ENCODE measurements around the gene OBSCN.

OBSCN gene

DNA sequence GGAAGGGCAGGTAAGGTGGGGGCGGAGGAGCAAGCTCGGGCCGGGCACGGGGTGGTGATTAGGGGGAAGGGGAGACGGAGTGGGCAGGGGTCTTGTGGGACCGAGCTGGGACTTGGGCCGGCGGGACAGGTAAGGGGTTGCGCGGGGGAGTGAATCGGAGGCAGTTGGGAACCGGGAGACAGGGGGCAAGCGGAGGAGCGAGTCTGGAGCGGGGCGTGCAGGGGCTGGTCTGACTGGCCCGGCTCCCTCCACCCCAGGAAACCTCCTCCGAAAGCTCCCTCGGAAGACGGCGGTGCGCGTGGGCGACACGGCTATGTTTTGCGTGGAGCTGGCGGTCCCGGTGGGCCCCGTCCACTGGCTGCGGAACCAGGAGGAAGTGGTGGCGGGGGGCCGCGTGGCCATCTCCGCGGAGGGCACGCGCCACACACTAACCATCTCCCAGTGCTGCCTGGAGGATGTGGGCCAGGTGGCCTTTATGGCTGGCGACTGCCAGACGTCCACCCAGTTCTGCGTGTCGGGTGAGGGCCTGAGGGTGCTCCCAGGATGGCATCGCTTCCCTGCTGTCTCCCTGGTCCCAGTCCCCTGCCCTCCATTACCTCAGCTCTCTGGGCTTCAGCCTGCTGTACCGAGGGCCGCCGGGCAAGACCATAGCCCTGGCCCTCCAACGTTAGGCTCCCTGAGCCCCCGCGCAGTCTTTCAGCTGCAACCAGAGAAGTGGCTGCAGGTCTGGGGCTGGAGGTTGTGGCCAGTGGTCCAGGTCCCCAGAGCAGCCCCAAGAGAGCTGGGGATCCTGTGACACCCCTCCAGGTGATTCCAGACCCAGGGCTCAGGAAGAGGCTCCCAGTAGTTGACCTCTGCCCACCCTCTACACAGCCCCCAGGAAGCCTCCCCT lies 6.3 kb downstream of the OBSCN start:
- H3K27ac ChIP-seq = peak overlapping the region; percentile 88
- TF ChIP-seq, protein P1, sequence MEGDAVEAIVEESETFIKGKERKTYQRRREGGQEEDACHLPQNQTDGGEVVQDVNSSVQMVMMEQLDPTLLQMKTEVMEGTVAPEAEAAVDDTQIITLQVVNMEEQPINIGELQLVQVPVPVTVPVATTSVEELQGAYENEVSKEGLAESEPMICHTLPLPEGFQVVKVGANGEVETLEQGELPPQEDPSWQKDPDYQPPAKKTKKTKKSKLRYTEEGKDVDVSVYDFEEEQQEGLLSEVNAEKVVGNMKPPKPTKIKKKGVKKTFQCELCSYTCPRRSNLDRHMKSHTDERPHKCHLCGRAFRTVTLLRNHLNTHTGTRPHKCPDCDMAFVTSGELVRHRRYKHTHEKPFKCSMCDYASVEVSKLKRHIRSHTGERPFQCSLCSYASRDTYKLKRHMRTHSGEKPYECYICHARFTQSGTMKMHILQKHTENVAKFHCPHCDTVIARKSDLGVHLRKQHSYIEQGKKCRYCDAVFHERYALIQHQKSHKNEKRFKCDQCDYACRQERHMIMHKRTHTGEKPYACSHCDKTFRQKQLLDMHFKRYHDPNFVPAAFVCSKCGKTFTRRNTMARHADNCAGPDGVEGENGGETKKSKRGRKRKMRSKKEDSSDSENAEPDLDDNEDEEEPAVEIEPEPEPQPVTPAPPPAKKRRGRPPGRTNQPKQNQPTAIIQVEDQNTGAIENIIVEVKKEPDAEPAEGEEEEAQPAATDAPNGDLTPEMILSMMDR (conservative IDR thresholded peaks at IDR 0.05; ENCODE audit: low read depth) = no peak
- ChIA-PET CTCF (interaction anchor here (0.5 to 2.3 kb wide), 5 partner anchors 11 to 466 kb away, joined by 3 to 9 read pairs (median 4); no protein-coding TSS in a partner anchor), POLR2A (ENCODE audit: low non-redundant PET) (interaction anchor here (0.7 kb wide), 1 partner anchor 199 kb away, joined by 4 read pairs; no protein-coding TSS in a partner anchor)
- DNase-seq (ENCODE audit: low spot score) = no peak

DNA sequence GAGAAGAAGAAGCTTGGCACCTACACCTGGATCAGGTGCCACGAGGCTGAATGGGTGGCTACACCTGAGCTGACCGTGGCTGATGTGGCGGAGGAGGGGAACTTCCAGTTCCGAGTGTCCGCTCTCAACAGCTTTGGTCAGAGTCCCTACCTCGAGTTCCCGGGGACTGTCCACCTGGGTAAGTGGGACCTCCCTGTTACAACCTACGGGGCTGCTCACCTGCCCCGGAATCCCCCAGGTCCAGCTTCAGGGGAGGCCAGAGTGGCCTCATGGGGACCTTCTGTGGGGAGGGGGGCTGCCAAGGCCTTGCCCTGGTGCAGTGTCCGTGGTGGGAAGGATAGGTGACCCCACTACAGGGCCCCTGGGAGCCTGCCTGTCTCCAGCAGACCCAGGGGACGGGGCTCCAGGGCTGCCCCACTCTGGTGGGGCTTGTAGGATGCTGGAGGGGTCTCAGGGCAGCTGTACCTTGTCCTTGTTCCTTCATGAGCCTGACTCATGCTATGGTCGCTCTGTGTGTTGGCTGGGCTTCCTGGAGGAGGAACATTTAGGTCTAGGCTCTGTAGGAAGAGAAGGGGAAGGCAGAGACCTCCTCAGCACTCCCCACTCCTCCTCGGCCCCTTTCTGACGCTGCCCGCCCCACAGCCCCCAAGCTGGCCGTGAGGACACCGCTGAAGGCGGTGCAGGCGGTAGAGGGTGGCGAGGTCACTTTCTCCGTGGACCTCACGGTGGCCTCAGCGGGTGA lies 7.2 kb downstream of the OBSCN start:
- CTCF ChIA-PET = interaction anchor here (0.5 to 2.3 kb wide), 2 partner anchors 12 to 66 kb away, joined by 4 to 9 read pairs; no protein-coding TSS in a partner anchor
- H3K27ac ChIP-seq = peak overlapping the region; percentile 88
- POLR2A ChIA-PET (ENCODE audit: low non-redundant PET) = no interaction called here
- TF ChIP-seq, protein P1 (conservative IDR thresholded peaks at IDR 0.05; ENCODE audit: low read depth) = no peak
- DNase-seq (ENCODE audit: low spot score) = no peak

DNA sequence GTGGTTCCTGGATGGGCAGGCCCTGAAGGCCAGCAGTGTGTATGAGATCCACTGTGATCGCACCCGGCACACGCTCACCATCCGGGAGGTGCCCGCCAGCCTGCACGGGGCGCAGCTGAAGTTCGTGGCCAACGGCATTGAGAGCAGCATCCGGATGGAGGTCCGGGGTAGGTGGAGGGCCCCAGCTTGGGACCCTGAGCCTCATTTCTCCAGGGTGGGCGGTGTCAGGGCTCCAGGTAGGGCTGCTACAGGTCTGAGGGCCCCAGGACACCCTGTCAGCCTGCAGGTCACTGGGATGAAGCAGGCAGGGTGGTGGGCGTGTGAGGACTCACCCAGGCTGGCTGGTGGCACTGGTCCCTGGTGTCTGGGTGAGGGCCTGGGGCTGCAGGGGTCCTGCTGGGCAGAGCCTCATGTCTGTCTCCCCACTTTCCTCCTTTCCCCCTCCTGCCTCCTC lies 7.8 kb downstream of the OBSCN start:
- ChIA-PET CTCF (interaction anchor here (0.5 kb wide), 1 partner anchor 65 kb away, joined by 4 read pairs; no protein-coding TSS in a partner anchor), POLR2A (ENCODE audit: low non-redundant PET) (no interaction called here)
- TF ChIP-seq, protein P1 (conservative IDR thresholded peaks at IDR 0.05; ENCODE audit: low read depth) = no peak
- DNase-seq (ENCODE audit: low spot score) = no peak
- peak overlapping the region; percentile 88 for H3K27ac ChIP-seq

DNA sequence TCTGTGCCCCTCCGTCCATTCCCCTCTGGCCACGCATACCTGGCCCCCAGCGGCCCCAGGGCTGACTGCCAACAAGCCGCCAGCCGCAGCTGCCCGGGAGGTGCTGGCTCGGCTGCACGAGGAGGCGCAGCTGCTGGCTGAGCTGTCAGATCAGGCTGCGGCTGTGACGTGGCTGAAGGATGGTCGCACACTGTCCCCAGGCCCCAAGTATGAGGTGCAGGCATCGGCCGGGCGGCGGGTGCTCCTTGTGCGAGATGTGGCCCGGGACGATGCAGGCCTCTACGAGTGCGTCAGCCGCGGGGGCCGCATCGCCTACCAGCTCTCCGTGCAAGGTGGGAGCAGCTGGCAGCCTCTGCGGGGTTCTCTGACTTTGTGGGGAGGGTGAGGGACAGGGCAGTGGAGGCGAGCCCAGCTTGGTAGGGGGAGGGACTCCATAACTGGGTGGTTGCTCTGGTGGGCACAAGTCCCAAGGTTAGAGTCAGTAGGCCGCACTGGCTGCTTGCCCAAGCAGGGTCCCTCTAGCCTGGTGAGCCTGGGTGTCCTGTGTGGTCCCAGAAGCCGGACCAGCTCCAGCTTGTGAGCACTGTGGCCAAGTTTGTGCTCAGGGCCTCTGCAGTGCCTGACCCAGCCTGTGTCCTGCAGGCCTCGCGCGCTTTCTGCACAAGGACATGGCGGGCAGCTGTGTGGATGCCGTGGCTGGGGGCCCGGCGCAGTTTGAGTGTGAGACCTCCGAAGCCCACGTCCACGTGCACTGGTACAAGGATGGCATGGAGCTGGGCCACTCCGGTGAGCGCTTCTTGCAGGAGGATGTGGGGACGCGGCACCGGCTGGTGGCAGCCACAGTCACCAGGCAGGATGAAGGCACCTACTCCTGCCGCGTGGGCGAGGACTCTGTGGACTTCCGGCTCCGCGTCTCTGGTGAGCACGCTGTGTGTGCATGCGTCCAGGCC lies 8.8 kb downstream of the OBSCN start:
- H3K27ac ChIP-seq = peak overlapping the region; percentile 88
- DNase-seq (ENCODE audit: low spot score) = no peak
- POLR2A ChIA-PET (ENCODE audit: low non-redundant PET) = no interaction called here
- TF ChIP-seq, protein P1 (conservative IDR thresholded peaks at IDR 0.05; ENCODE audit: low read depth) = no peak
- CTCF ChIA-PET = no interaction called here

DNA sequence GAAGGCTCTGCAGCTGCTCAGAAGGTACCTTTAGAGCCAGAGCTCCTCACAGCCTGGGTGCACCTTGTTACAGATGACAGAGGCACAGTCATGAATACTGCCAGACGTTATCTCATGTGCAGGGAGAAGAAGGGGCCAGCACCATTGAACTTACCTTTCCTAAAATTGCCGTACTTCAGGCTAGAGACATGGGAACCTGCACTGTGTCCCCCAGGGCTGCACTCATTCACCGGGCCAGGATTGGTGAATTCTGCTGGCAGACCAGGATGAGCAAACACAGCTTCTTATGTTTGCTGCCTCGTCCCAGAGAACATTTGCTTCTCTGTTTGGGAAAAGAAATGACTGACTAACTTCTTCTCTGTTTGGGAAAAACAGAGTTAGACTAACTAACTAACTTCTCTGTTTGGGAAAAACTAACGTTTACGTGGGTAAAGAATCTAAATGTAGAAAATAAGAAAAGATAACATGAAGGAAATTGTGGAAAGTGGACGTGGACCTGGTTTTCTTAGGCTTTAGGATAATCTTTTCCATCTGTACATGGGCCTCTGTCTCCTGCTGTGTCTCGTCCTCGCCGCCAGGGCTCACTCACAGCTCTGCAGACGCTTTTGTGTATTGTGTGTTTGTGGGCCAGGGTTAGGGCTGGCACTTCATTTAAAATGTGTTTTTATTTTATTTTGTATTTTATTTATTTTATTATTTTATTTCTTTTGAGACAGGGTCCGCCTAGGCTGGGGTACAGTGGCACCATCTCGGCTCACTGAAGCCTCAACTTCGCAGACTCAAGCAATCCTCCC lies 9.9 kb downstream of the OBSCN start:
- CTCF ChIA-PET = interaction anchor here (0.6 kb wide), 2 partner anchors 13 to 111 kb away, joined by 3 read pairs; no protein-coding TSS in a partner anchor
- no peak for DNase-seq (ENCODE audit: low spot score)
- TF ChIP-seq, protein P1 (conservative IDR thresholded peaks at IDR 0.05; ENCODE audit: low read depth) = no peak
- H3K27ac ChIP-seq = peak overlapping the region; percentile 88
- POLR2A ChIA-PET (ENCODE audit: low non-redundant PET) = no interaction called here
